Measurements from ENCODE around the gene PUS7. TPM values are rescaled to one million over a fixed set of nuclear protein-coding genes. Genes with fewer than 3 reads are reported as not detected.
A peak's percentile ranks its signal among the peaks of the same experiment; 100 is the strongest.
"Not testable (repeated sequence)": the region's sequence is repeated elsewhere in the genome, so short reads cannot be mapped to it uniquely, and the experiment has no call there.

The PUS7 gene
- total and polyA plus RNA-seq, 4 donors, result 5.0 to 16.7 (median 10.8) TPM

GRCh38 chr7:105438254-105438653 lies 83.8 kb downstream of the PUS7 start:
- WGBS, 2 donors, result 100% methylated on average over 1 of the region's 1 CpG
- no peak for DNase-seq
- Histone ChIP-seq H3K9ac (ENCODE audit: insufficient read depth in 1 of 2, low read length in 2 of 2) (no peak overlapping the region), H3K4me3 (no peak overlapping the region), H3K27me3 (ENCODE audit: control insufficient read depth in 3 of 3, insufficient read depth in 3 of 3, low read length in 2 of 3) (no peaks in the 10 kb centered on the region), H3K9me3 (ENCODE audit: control insufficient read depth in 4 of 4, insufficient read depth in 3 of 4, low read length in 3 of 4) (no peaks in the 10 kb centered on the region), H3K4me1 (ENCODE audit: control insufficient read depth in 5 of 5, insufficient read depth in 5 of 5, low read length in 5 of 5) (no peaks in the 10 kb centered on the region), H3K27ac (ENCODE audit: low read depth in 1 of 2, low read length in 1 of 2) (no peak overlapping the region), H3K36me3 (ENCODE audit: control insufficient read depth in 4 of 4, insufficient read depth in 4 of 4, low read length in 4 of 4) (no peaks in the 10 kb centered on the region)
- ATAC-seq (ENCODE audit: insufficient read depth, low FRiP score), result no peak
- TF ChIP-seq, protein P1, sequence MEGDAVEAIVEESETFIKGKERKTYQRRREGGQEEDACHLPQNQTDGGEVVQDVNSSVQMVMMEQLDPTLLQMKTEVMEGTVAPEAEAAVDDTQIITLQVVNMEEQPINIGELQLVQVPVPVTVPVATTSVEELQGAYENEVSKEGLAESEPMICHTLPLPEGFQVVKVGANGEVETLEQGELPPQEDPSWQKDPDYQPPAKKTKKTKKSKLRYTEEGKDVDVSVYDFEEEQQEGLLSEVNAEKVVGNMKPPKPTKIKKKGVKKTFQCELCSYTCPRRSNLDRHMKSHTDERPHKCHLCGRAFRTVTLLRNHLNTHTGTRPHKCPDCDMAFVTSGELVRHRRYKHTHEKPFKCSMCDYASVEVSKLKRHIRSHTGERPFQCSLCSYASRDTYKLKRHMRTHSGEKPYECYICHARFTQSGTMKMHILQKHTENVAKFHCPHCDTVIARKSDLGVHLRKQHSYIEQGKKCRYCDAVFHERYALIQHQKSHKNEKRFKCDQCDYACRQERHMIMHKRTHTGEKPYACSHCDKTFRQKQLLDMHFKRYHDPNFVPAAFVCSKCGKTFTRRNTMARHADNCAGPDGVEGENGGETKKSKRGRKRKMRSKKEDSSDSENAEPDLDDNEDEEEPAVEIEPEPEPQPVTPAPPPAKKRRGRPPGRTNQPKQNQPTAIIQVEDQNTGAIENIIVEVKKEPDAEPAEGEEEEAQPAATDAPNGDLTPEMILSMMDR (IDR thresholded peaks at IDR 0.05; ENCODE audit: control extremely low read depth, extremely low read depth), result no peak

DNA sequence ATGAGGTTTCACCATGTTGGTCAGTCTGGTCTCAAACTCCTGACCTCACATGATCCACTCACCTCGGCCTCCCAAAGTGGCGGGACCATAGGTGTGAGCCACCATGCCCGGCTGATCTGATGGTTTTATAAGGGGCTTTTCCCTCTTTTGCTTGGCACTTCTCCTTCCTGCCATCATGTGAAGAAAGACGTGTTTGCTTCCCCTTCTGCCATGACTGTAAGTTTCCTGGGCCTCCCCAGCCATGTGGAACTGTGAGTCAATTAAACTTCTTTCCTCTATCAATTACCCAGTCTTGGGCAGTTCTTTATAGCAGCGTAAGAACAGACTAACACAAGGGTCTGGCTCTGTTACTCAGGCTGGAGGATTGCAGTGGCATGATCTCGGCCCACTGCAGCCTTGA lies 84.7 kb downstream of the PUS7 start:
- WGBS, 2 donors, result 84 to 85% methylated on average over 6 of the region's 6 CpGs
- H3K9me3 ChIP-seq (ENCODE audit: control insufficient read depth in 4 of 4, insufficient read depth in 3 of 4, low read length in 3 of 4); H3K27me3 ChIP-seq (ENCODE audit: control insufficient read depth in 3 of 3, insufficient read depth in 3 of 3, low read length in 2 of 3); H3K4me3 ChIP-seq; H3K9ac ChIP-seq (ENCODE audit: insufficient read depth in 1 of 2, low read length in 2 of 2); H3K4me1 ChIP-seq (ENCODE audit: control insufficient read depth in 5 of 5, insufficient read depth in 5 of 5, low read length in 5 of 5); H3K36me3 ChIP-seq (ENCODE audit: control insufficient read depth in 4 of 4, insufficient read depth in 4 of 4, low read length in 4 of 4); H3K27ac ChIP-seq (ENCODE audit: low read depth in 1 of 2, low read length in 1 of 2); ATAC-seq (ENCODE audit: insufficient read depth, low FRiP score); DNase-seq: not testable (repeated sequence)

GRCh38 chr7:105429746-105430612 lies 92.1 kb downstream of the PUS7 start:
- Histone ChIP-seq H3K9me3 (ENCODE audit: control insufficient read depth in 4 of 4, insufficient read depth in 3 of 4, low read length in 3 of 4) (no peaks in the 10 kb centered on the region), H3K9ac (ENCODE audit: insufficient read depth in 1 of 2, low read length in 2 of 2) (no peak overlapping the region), H3K27ac (ENCODE audit: low read depth in 1 of 2, low read length in 1 of 2) (no peak overlapping the region), H3K4me3 (no peak overlapping the region), H3K4me1 (ENCODE audit: control insufficient read depth in 5 of 5, insufficient read depth in 5 of 5, low read length in 5 of 5) (no peaks in the 10 kb centered on the region), H3K27me3 (ENCODE audit: control insufficient read depth in 3 of 3, insufficient read depth in 3 of 3, low read length in 2 of 3) (no peaks in the 10 kb centered on the region), H3K36me3 (ENCODE audit: control insufficient read depth in 4 of 4, insufficient read depth in 4 of 4, low read length in 4 of 4) (no peaks in the 10 kb centered on the region)
- DNase-seq (peak; percentile 25 to 83 (median 67)), ATAC-seq (ENCODE audit: insufficient read depth, low FRiP score) (no peak)
- WGBS, 2 donors, result 38 to 58% methylated on average over 4 of the region's 4 CpGs
- TF ChIP-seq, protein P1 (IDR thresholded peaks at IDR 0.05; ENCODE audit: control extremely low read depth, extremely low read depth), result peak; percentile 48

DNA sequence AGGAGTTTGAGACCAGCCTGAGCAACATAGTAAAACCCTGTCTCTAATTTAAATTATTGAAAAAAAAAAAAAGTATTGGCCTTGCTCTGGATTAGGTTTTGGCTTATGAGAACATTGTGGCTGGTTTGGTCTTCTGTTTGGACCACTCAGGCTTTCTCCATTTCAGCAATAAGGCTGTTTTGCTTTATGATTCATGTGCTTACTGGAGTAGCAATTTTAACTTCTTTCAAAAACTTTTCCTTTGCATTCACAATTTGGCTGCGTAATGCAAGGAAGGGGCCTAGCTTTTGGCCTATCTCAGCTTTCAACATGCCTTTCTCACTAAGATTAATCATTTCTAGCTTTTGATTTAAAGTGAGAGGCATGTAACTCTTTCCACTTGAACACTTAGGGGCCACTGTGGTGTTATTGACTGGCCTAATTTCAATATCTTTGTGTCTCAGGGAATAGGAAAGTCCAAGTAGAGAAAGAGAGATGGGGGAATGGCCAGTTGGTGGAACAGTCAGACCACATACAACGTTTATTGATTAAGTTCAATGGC lies 95.4 kb downstream of the PUS7 start:
- ATAC-seq (ENCODE audit: insufficient read depth, low FRiP score), result no peak
- TF ChIP-seq, protein P1 (IDR thresholded peaks at IDR 0.05; ENCODE audit: control extremely low read depth, extremely low read depth), result no peak
- WGBS, 2 donors, result 74 to 76% methylated on average over 2 of the region's 2 CpGs

More for the DNA sequence above, 95.4 kb downstream of the PUS7 start:
- Histone ChIP-seq H3K4me1 (ENCODE audit: control insufficient read depth in 5 of 5, insufficient read depth in 5 of 5, low read length in 5 of 5) (no peaks in the 10 kb centered on the region), H3K27me3 (ENCODE audit: control insufficient read depth in 3 of 3, insufficient read depth in 3 of 3, low read length in 2 of 3) (no peaks in the 10 kb centered on the region), H3K9ac (ENCODE audit: insufficient read depth in 1 of 2, low read length in 2 of 2) (no peak overlapping the region), H3K9me3 (ENCODE audit: control insufficient read depth in 4 of 4, insufficient read depth in 3 of 4, low read length in 3 of 4) (no peaks in the 10 kb centered on the region), H3K4me3 (no peak overlapping the region), H3K36me3 (ENCODE audit: control insufficient read depth in 4 of 4, insufficient read depth in 4 of 4, low read length in 4 of 4) (no peaks in the 10 kb centered on the region), H3K27ac (ENCODE audit: low read depth in 1 of 2, low read length in 1 of 2) (no peak overlapping the region)
- DNase-seq, result peak in 1 of 3 donors; percentile 36

Data from lung (tissue), 12 donors.